Neural cell (in vitro differentiated cells): Measurements from ENCODE around the gene PKN2.
"Not testable (repeated sequence)": the region's sequence is repeated elsewhere in the genome, so short reads cannot be mapped to it uniquely, and the experiment has no call there.

Experiments
- MXI1 ChIP-seq: fragments of 450-650 bp; conservative IDR thresholded peaks from 2 replicates; pipeline ENCODE4 v1.6.1; 2014; ENCODE audit warnings: antibody characterized with exemption, mild to moderate bottlenecking; ENCODE audit not compliant: poor library complexity, severe bottlenecking
- TF ChIP-seq, protein P1 (sequence below): fragments of 450-650 bp; IDR thresholded peaks from 2 replicates; pipeline ENCODE4 v1.5.1; 2014; ENCODE audit warnings: antibody characterized with exemption, mild to moderate bottlenecking, moderate library complexity; ENCODE audit not compliant: poor library complexity, severe bottlenecking
- TF ChIP-seq, protein P2 (sequence below): IDR thresholded peaks from 2 replicates; pipeline ENCODE4 v1.6.1; 2012; ENCODE audit warnings: borderline replicate concordance

DNA sequence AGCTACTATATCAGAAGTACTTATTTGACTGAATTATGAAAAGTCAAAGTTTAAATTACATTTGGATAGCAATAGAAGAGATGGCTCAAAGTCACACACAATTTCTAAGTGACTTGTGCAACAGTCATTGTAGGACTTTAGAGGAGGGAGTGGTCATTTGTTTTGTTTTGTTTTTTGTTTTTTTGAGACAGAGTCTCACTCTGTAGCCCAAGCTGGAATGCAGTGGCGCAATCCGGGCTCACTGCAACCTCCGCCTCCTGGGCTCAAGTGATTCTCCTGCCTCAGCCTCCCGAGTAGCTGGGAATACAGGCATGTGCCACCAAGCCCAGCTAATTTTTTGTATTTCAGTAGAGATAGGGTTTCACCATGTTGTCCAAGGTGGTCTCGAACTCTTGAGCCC, 17.7 kb downstream of the PKN2 start:
- not testable (repeated sequence) for TF ChIP-seq MXI1
- TF ChIP-seq, protein P1, sequence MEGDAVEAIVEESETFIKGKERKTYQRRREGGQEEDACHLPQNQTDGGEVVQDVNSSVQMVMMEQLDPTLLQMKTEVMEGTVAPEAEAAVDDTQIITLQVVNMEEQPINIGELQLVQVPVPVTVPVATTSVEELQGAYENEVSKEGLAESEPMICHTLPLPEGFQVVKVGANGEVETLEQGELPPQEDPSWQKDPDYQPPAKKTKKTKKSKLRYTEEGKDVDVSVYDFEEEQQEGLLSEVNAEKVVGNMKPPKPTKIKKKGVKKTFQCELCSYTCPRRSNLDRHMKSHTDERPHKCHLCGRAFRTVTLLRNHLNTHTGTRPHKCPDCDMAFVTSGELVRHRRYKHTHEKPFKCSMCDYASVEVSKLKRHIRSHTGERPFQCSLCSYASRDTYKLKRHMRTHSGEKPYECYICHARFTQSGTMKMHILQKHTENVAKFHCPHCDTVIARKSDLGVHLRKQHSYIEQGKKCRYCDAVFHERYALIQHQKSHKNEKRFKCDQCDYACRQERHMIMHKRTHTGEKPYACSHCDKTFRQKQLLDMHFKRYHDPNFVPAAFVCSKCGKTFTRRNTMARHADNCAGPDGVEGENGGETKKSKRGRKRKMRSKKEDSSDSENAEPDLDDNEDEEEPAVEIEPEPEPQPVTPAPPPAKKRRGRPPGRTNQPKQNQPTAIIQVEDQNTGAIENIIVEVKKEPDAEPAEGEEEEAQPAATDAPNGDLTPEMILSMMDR: not testable (repeated sequence)
- TF ChIP-seq, protein P2, sequence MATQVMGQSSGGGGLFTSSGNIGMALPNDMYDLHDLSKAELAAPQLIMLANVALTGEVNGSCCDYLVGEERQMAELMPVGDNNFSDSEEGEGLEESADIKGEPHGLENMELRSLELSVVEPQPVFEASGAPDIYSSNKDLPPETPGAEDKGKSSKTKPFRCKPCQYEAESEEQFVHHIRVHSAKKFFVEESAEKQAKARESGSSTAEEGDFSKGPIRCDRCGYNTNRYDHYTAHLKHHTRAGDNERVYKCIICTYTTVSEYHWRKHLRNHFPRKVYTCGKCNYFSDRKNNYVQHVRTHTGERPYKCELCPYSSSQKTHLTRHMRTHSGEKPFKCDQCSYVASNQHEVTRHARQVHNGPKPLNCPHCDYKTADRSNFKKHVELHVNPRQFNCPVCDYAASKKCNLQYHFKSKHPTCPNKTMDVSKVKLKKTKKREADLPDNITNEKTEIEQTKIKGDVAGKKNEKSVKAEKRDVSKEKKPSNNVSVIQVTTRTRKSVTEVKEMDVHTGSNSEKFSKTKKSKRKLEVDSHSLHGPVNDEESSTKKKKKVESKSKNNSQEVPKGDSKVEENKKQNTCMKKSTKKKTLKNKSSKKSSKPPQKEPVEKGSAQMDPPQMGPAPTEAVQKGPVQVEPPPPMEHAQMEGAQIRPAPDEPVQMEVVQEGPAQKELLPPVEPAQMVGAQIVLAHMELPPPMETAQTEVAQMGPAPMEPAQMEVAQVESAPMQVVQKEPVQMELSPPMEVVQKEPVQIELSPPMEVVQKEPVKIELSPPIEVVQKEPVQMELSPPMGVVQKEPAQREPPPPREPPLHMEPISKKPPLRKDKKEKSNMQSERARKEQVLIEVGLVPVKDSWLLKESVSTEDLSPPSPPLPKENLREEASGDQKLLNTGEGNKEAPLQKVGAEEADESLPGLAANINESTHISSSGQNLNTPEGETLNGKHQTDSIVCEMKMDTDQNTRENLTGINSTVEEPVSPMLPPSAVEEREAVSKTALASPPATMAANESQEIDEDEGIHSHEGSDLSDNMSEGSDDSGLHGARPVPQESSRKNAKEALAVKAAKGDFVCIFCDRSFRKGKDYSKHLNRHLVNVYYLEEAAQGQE: not testable (repeated sequence)
